ENCODE measurements around the gene PAQR4. TPM values are rescaled to one million over a fixed set of nuclear protein-coding genes. Genes with fewer than 3 reads are reported as not detected.

The PAQR4 gene
- total and polyA plus RNA-seq, 4 donors, result 4.0 to 21.3 (median 13.1) TPM

GRCh38 chr16:2980227-2981176 lies 11.4 kb downstream of the PAQR4 start, which contains the start of gene PKMYT1:
PKMYT1 (minus strand) TSS chr16:2980446; CDS start chr16:2979657, 789 bp downstream.
- no peaks in the 10 kb centered on the region for H3K27me3 ChIP-seq (ENCODE audit: control insufficient read depth in 3 of 3, insufficient read depth in 3 of 3, low read length in 2 of 3)
- no peak for TF ChIP-seq CTCF (IDR thresholded peaks at IDR 0.05; ENCODE audit: control extremely low read depth, extremely low read depth)
- H3K4me1 ChIP-seq (ENCODE audit: control insufficient read depth in 5 of 5, insufficient read depth in 5 of 5, low read length in 5 of 5), result peaks cover 0 to 30% (median 7%) of the 10 kb centered on the region in 5 donors
- H3K4me3 ChIP-seq, result peak within 1 kb of the TSS; percentile 66
- H3K27ac ChIP-seq (ENCODE audit: low read depth in 1 of 2, low read length in 1 of 2), result peak within 1 kb of the TSS; percentile 78 to 92
- H3K36me3 ChIP-seq (ENCODE audit: control insufficient read depth in 4 of 4, insufficient read depth in 4 of 4, low read length in 4 of 4), result no peaks in the 10 kb centered on the region
- WGBS, 2 donors, result 6 to 8% methylated on average over 76 to 91 of the region's 91 CpGs
- no peaks in the 10 kb centered on the region for H3K9me3 ChIP-seq (ENCODE audit: control insufficient read depth in 4 of 4, insufficient read depth in 3 of 4, low read length in 3 of 4)
- peak within 1 kb of the TSS; percentile 16 to 55 for H3K9ac ChIP-seq (ENCODE audit: insufficient read depth in 1 of 2, low read length in 2 of 2)
- peak; percentile 93 to 94 (median 93) for DNase-seq
- peak; percentile 96 for ATAC-seq (ENCODE audit: insufficient read depth, low FRiP score)

GRCh38 chr16:2981177-2981898 lies 12.2 kb downstream of the PAQR4 start:
- Histone ChIP-seq H3K9me3 (ENCODE audit: control insufficient read depth in 4 of 4, insufficient read depth in 3 of 4, low read length in 3 of 4) (no peaks in the 10 kb centered on the region), H3K4me3 (no peak overlapping the region), H3K4me1 (ENCODE audit: control insufficient read depth in 5 of 5, insufficient read depth in 5 of 5, low read length in 5 of 5) (peaks cover 0 to 33% (median 10%) of the 10 kb centered on the region in 5 donors), H3K27me3 (ENCODE audit: control insufficient read depth in 3 of 3, insufficient read depth in 3 of 3, low read length in 2 of 3) (no peaks in the 10 kb centered on the region), H3K36me3 (ENCODE audit: control insufficient read depth in 4 of 4, insufficient read depth in 4 of 4, low read length in 4 of 4) (no peaks in the 10 kb centered on the region), H3K9ac (ENCODE audit: insufficient read depth in 1 of 2, low read length in 2 of 2) (no peak overlapping the region), H3K27ac (ENCODE audit: low read depth in 1 of 2, low read length in 1 of 2) (no peak overlapping the region)
- no peak for TF ChIP-seq CTCF (IDR thresholded peaks at IDR 0.05; ENCODE audit: control extremely low read depth, extremely low read depth)
- ATAC-seq (ENCODE audit: insufficient read depth, low FRiP score) (no peak), DNase-seq (no peak)
- WGBS, 2 donors, result 63 to 64% methylated on average over 33 of the region's 33 CpGs

- TF ChIP-seq CTCF (IDR thresholded peaks at IDR 0.05; ENCODE audit: control extremely low read depth, extremely low read depth), result no peak
- no peak for ATAC-seq (ENCODE audit: insufficient read depth, low FRiP score)
- Histone ChIP-seq H3K36me3 (ENCODE audit: control insufficient read depth in 4 of 4, insufficient read depth in 4 of 4, low read length in 4 of 4) (no peaks in the 10 kb centered on the region), H3K9me3 (ENCODE audit: control insufficient read depth in 4 of 4, insufficient read depth in 3 of 4, low read length in 3 of 4) (no peaks in the 10 kb centered on the region), H3K4me1 (ENCODE audit: control insufficient read depth in 5 of 5, insufficient read depth in 5 of 5, low read length in 5 of 5) (peaks cover 0 to 38% (median 10%) of the 10 kb centered on the region in 5 donors), H3K27ac (ENCODE audit: low read depth in 1 of 2, low read length in 1 of 2) (no peak overlapping the region), H3K27me3 (ENCODE audit: control insufficient read depth in 3 of 3, insufficient read depth in 3 of 3, low read length in 2 of 3) (no peaks in the 10 kb centered on the region), H3K9ac (ENCODE audit: insufficient read depth in 1 of 2, low read length in 2 of 2) (no peak overlapping the region), H3K4me3 (no peak overlapping the region)
- no peak for DNase-seq
- WGBS, 2 donors, result 76 to 79% methylated on average over 4 of the region's 4 CpGs
Measured at GRCh38 chr16:2981899-2982250, 12.7 kb downstream of the PAQR4 start.
